ENCODE data around the gene RASAL2. TPM values are rescaled to one million over a fixed set of nuclear protein-coding genes. Genes with fewer than 3 reads are reported as not detected.

The RASAL2 gene
- polyA plus RNA-seq, 2 of the 4 experiments (the other 2 are of a cell fraction) = 7.1 to 17.6 TPM

- FAIRE-seq (no peak), DNase-seq (ENCODE audit: low read depth in 1 of 2, low spot score in 1 of 2) (no peak), ATAC-seq (no peak)
- Histone ChIP-seq H3K27ac (no peak overlapping the region), H3K4me3 (no peak overlapping the region), H3K4me2 (no peak overlapping the region), H3K9me3 (no peaks in the 10 kb centered on the region), H3K4me1 (peaks cover 6% of the 10 kb centered on the region; the same call in 1 of the 3 replicates)
- ChIA-PET POLR2A (no interaction called here), CTCF (no interaction called here)
- TF ChIP-seq, protein P1, sequence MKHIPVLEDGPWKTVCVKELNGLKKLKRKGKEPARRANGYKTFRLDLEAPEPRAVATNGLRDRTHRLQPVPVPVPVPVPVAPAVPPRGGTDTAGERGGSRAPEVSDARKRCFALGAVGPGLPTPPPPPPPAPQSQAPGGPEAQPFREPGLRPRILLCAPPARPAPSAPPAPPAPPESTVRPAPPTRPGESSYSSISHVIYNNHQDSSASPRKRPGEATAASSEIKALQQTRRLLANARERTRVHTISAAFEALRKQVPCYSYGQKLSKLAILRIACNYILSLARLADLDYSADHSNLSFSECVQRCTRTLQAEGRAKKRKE (CRISPR knock-in tag; IDR thresholded peaks at IDR 0.05; ENCODE audit: low read depth) = no peak
- TF ChIP-seq, protein P2, sequence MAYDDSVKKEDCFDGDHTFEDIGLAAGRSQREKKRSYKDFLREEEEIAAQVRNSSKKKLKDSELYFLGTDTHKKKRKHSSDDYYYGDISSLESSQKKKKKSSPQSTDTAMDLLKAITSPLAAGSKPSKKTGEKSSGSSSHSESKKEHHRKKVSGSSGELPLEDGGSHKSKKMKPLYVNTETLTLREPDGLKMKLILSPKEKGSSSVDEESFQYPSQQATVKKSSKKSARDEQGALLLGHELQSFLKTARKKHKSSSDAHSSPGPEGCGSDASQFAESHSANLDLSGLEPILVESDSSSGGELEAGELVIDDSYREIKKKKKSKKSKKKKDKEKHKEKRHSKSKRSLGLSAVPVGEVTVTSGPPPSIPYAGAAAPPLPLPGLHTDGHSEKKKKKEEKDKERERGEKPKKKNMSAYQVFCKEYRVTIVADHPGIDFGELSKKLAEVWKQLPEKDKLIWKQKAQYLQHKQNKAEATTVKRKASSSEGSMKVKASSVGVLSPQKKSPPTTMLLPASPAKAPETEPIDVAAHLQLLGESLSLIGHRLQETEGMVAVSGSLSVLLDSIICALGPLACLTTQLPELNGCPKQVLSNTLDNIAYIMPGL (CRISPR knock-in tag; IDR thresholded peaks at IDR 0.05; ENCODE audit: borderline replicate concordance) = no peak
- TF ChIP-seq ZFP36 (IDR thresholded peaks at IDR 0.05; ENCODE audit: borderline replicate concordance, partially characterized antibody) (no peak), HOXB5 (CRISPR knock-in tag; IDR thresholded peaks at IDR 0.05) (no peak), ZNF302 (CRISPR knock-in tag; IDR thresholded peaks at IDR 0.05) (no peak), MAFK (IDR thresholded peaks at IDR 0.05; ENCODE audit: partially characterized antibody) (no peak), CBX8 (IDR thresholded peaks at IDR 0.05) (no peak), POLR2A (IDR thresholded peaks at IDR 0.05; ENCODE audit: low read length) (no peak), FOSL2 (IDR thresholded peaks at IDR 0.05) (no peak), FOSL2 (CRISPR knock-in tag; IDR thresholded peaks at IDR 0.05) (no peak), TFCP2L1 (CRISPR knock-in tag; IDR thresholded peaks at IDR 0.05) (no peak), ZC3H11A (IDR thresholded peaks at IDR 0.05) (no peak), GATA3 (IDR thresholded peaks at IDR 0.05; ENCODE audit: borderline replicate concordance) (no peak), PBX3 (IDR thresholded peaks at IDR 0.05) (no peak), HDAC2 (IDR thresholded peaks at IDR 0.05) (no peak), POLR2AphosphoS2 (conservative IDR thresholded peaks at IDR 0.05; ENCODE audit: low read length) (no peak), NPAS2 (CRISPR knock-in tag; IDR thresholded peaks at IDR 0.05; ENCODE audit: borderline replicate concordance) (no peak)
- 94% methylated on average over 3 of the region's 3 CpGs for WGBS (ENCODE audit: missing lambda C conversion rate)
Measured at GRCh38 chr1:178452013-178452412, 358.1 kb downstream of the RASAL2 start.

DNA sequence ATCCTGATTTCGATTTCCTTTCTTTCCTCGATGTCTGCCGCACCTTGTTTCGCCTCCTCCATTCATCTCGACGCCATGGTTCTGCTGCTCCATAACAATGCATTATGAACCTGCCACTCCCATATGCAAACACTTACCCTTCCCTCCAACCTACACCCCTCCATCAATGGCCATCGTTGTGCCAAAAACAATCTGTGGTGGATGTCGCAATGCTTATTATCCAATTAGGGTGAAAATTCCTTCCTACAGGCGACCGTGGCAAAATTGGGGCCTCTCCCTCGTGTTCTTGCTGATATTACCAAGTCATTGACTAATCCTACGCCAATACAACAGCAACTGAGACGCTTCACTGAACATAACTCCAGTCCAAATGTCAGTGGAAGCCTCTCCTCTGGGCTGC is 362.6 kb downstream of the RASAL2 start:
- ChIA-PET CTCF (no interaction called here), POLR2A (no interaction called here)
- TF ChIP-seq FOSL2 (IDR thresholded peaks at IDR 0.05) (no peak), FOSL2 (CRISPR knock-in tag; IDR thresholded peaks at IDR 0.05) (no peak), POLR2A (IDR thresholded peaks at IDR 0.05; ENCODE audit: low read length) (no peak), KDM1A (IDR thresholded peaks at IDR 0.05; ENCODE audit: low read depth) (no peak), BHLHE40 (IDR thresholded peaks at IDR 0.05; ENCODE audit: low read depth, low read length) (no peak), ZC3H11A (IDR thresholded peaks at IDR 0.05) (no peak), REST (IDR thresholded peaks at IDR 0.05) (no peak), CBX8 (IDR thresholded peaks at IDR 0.05) (no peak), FOSB (CRISPR knock-in tag; IDR thresholded peaks at IDR 0.05) (no peak), EP300 (IDR thresholded peaks at IDR 0.05) (no peak), MAX (IDR thresholded peaks at IDR 0.05) (no peak), TP53 (CRISPR knock-in tag; IDR thresholded peaks at IDR 0.05) (no peak), EHF (CRISPR knock-in tag; IDR thresholded peaks at IDR 0.05) (no peak)
- TF ChIP-seq, protein P2 (CRISPR knock-in tag; IDR thresholded peaks at IDR 0.05; ENCODE audit: borderline replicate concordance) = no peak
- TF ChIP-seq, protein P1 (CRISPR knock-in tag; IDR thresholded peaks at IDR 0.05; ENCODE audit: low read depth) = no peak
- DNase-seq (ENCODE audit: low read depth in 1 of 2, low spot score in 1 of 2) = no peak
- ATAC-seq = no peak
- no peak for FAIRE-seq
- H3K9me3 ChIP-seq = no peaks in the 10 kb centered on the region
- no peak overlapping the region for H3K4me2 ChIP-seq
- H3K27ac ChIP-seq = no peak overlapping the region
- peaks cover 3% of the 10 kb centered on the region; the same call in 1 of the 3 replicates for H3K4me1 ChIP-seq
- WGBS (ENCODE audit: missing lambda C conversion rate) = 93% methylated on average over 13 of the region's 13 CpGs
- no peak overlapping the region for H3K4me3 ChIP-seq

Data from A549 (cell line).